Breast epithelium (tissue), 4 donors: Measurements from ENCODE around the gene HEXD. TPM values are rescaled to one million over a fixed set of nuclear protein-coding genes. Genes with fewer than 3 reads are reported as not detected.
A peak's percentile ranks its signal among the peaks of the same experiment; 100 is the strongest.
"Not testable (repeated sequence)": the region's sequence is repeated elsewhere in the genome, so short reads cannot be mapped to it uniquely, and the experiment has no call there.

Experiments
- DNase-seq, 2 donors: peaks; one replicate each; pipeline ENCODE4 v3.0.0-alpha.2; 2019; ENCODE audit warnings: low spot score in 2 of 2
- H3K27ac ChIP-seq, 2 donors: fragments of 200-600 bp; sonication (generic) in 1 of 2; one replicate each; pipeline ENCODE4 v1.5.1; 2016 to 2019; ENCODE audit warnings: mild to moderate bottlenecking in 1 of 2
- H3K27me3 ChIP-seq, 2 donors: fragments of 200-600 bp; sonication (generic) in 1 of 2; one replicate each; pipeline versions ENCODE4 v1.5.1 to v1.6.0; 2017 to 2019; ENCODE audit warnings: control low read depth in 1 of 2, mild to moderate bottlenecking in 1 of 2
- H3K36me3 ChIP-seq: fragments of 200-600 bp; one replicate; pipeline ENCODE4 v1.5.1; 2019
- H3K4me1 ChIP-seq, 2 donors: fragments of 200-600 bp; sonication (generic); one replicate each; pipeline ENCODE4 v1.5.1; 2016 to 2019; ENCODE audit warnings: control low read depth in 1 of 2
- H3K4me3 ChIP-seq, 3 donors: fragments of 200-600 bp; sonication (generic); 1 replicate in 2 of 3; 2 replicates in 1 of 3; pipeline ENCODE4 v1.5.1; 2016 to 2019; ENCODE audit warnings: mild to moderate bottlenecking in 3 of 3, moderate library complexity in 2 of 3
- H3K9me3 ChIP-seq, 2 donors: fragments of 200-600 bp; sonication (generic) in 1 of 2; one replicate each; pipeline ENCODE4 v1.5.1; 2016 to 2019; ENCODE audit warnings: control low read depth in 1 of 2
- CTCF ChIP-seq, 3 donors: fragments of 450-650 bp; IDR thresholded peaks; one replicate each; pipeline ENCODE4 v1.5.1; 2016 to 2017; ENCODE audit warnings: antibody characterized with exemption in 3 of 3, mild to moderate bottlenecking in 3 of 3, moderate library complexity in 3 of 3
- POLR2A ChIP-seq: fragments of 450-650 bp; IDR thresholded peaks from one replicate; pipeline ENCODE4 v1.6.1; 2016; ENCODE audit warnings: antibody characterized with exemption, mild to moderate bottlenecking, moderate library complexity
- POLR2AphosphoS5 ChIP-seq, 3 donors: sonication (generic); formaldehyde crosslinking; IDR thresholded peaks; one replicate each; pipeline ENCODE4 v1.6.1; 2017; ENCODE audit warnings: antibody characterized with exemption in 3 of 3
- intact Hi-C: fragments of 100-400 bp; cut with DNase I; formaldehyde crosslinking; loops from one replicate; pipeline ENCODE4 v1.15.1; 2023; ENCODE audit warnings: low total_unique reads
- total RNA-seq, 3 donors: library from RNA; depleted of rRNA; stranded (reverse); fragments of >200 nt; gene quantifications; one replicate each; pipeline ENCODE4 v1.1.0, GENCODE V29; 2016

HEXD gene
- total RNA-seq, 3 donors from 2014 or later = 48.2 to 157 (median 68.2) TPM

GRCh38 chr17:82376042-82376730, 42.0 kb upstream of the HEXD start:
- DNase-seq = no peak
- intact Hi-C loops = no loop called here
- Histone ChIP-seq H3K4me3 (no peak overlapping the region), H3K27ac (no peak overlapping the region), H3K36me3 (no peaks in the 10 kb centered on the region), H3K27me3 (peaks cover 9 to 63% of the 10 kb centered on the region in 2 donors), H3K4me1 (peaks cover 3 to 7% of the 10 kb centered on the region in 2 donors), H3K9me3 (no peaks in the 10 kb centered on the region)
- TF ChIP-seq CTCF (IDR thresholded peaks at IDR 0.05) = no peak
- no peak for TF ChIP-seq POLR2A
- no peak for TF ChIP-seq POLR2AphosphoS5 (IDR thresholded peaks at IDR 0.05)

- DNase-seq, intact Hi-C loops, H3K9me3 ChIP-seq, H3K27ac ChIP-seq, H3K36me3 ChIP-seq, H3K4me1 ChIP-seq, H3K4me3 ChIP-seq: not testable (repeated sequence)
- peaks cover 0 to 52% of the 10 kb centered on the region in 2 donors for H3K27me3 ChIP-seq
Measured at GRCh38 chr17:82377294-82377693, 40.9 kb upstream of the HEXD start.

GRCh38 chr17:82377924-82378740, 40.0 kb upstream of the HEXD start:
- Histone ChIP-seq H3K27me3 (peaks cover 0 to 53% of the 10 kb centered on the region in 2 donors), H3K4me3 (no peak overlapping the region), H3K36me3 (no peaks in the 10 kb centered on the region), H3K9me3 (no peaks in the 10 kb centered on the region), H3K4me1 (no peaks in the 10 kb centered on the region), H3K27ac (no peak overlapping the region)
- TF ChIP-seq POLR2A = no peak
- TF ChIP-seq POLR2AphosphoS5 (IDR thresholded peaks at IDR 0.05) = no peak
- TF ChIP-seq CTCF (IDR thresholded peaks at IDR 0.05) = no peak
- no peak for DNase-seq
- intact Hi-C loops = no loop called here

- DNase-seq = no peak
- peaks cover 0 to 53% of the 10 kb centered on the region in 2 donors for H3K27me3 ChIP-seq
- no peak overlapping the region for H3K27ac ChIP-seq
- intact Hi-C loops = no loop called here
- no peaks in the 10 kb centered on the region for H3K4me1 ChIP-seq
- no peaks in the 10 kb centered on the region for H3K9me3 ChIP-seq
- no peak for TF ChIP-seq CTCF (IDR thresholded peaks at IDR 0.05)
- no peak for TF ChIP-seq POLR2A
- TF ChIP-seq POLR2AphosphoS5 (IDR thresholded peaks at IDR 0.05) = no peak
- no peak overlapping the region for H3K4me3 ChIP-seq
- H3K36me3 ChIP-seq = no peaks in the 10 kb centered on the region
Measured at GRCh38 chr17:82378741-82379021, 39.5 kb upstream of the HEXD start.

GRCh38 chr17:82380860-82381702, 37.1 kb upstream of the HEXD start:
- Histone ChIP-seq H3K36me3 (no peaks in the 10 kb centered on the region), H3K4me1 (peaks cover 0 to 12% of the 10 kb centered on the region in 2 donors), H3K4me3 (peak overlapping the region in 2 of 3 donors; percentile 27 to 47), H3K27ac (peak overlapping the region; percentile 29 to 69), H3K9me3 (no peaks in the 10 kb centered on the region), H3K27me3 (peaks cover 0 to 30% of the 10 kb centered on the region in 2 donors)
- intact Hi-C loops = no loop called here
- TF ChIP-seq POLR2AphosphoS5 (IDR thresholded peaks at IDR 0.05) = no peak
- no peak for TF ChIP-seq CTCF (IDR thresholded peaks at IDR 0.05)
- TF ChIP-seq POLR2A = no peak
- DNase-seq = no peak

- Histone ChIP-seq H3K27ac (peak overlapping the region; percentile 29 to 69), H3K27me3 (peaks cover 0 to 30% of the 10 kb centered on the region in 2 donors), H3K4me1 (peaks cover 0 to 14% of the 10 kb centered on the region in 2 donors)
- H3K4me3 ChIP-seq, intact Hi-C loops, DNase-seq, H3K36me3 ChIP-seq, H3K9me3 ChIP-seq: not testable (repeated sequence)
Measured at GRCh38 chr17:82381703-82382009, 36.5 kb upstream of the HEXD start.

GRCh38 chr17:82382220-82382932, 35.8 kb upstream of the HEXD start:
- peaks cover 0 to 16% of the 10 kb centered on the region in 2 donors for H3K4me1 ChIP-seq
- H3K4me3 ChIP-seq, DNase-seq, H3K27ac ChIP-seq, H3K9me3 ChIP-seq, H3K36me3 ChIP-seq, intact Hi-C loops: not testable (repeated sequence)
- H3K27me3 ChIP-seq = peaks cover 0 to 38% of the 10 kb centered on the region in 2 donors
